NK-92 (cell line): ENCODE measurements around the gene GNAQ.
"Not testable (repeated sequence)": the region's sequence is repeated elsewhere in the genome, so short reads cannot be mapped to it uniquely, and the experiment has no call there.

Experiments
- DNase-seq: peaks from one replicate; lab custom pipeline; 2025; ENCODE audit not compliant: unreplicated experiment; lab: John Stamatoyannopoulos, UW

The GNAQ gene

GRCh38 chr9:78031444-78031892 is at the start of gene GNAQ:
TSS of gene GNAQ (minus strand) at chr9:78031811. CDS start at chr9:78031235, 576 bp downstream.
- DNase-seq = no peak

- no peak for DNase-seq
Observed at GRCh38 chr9:78074385-78075291, 43.0 kb upstream of the GNAQ start.

GRCh38 chr9:78073722-78074121 is 42.1 kb upstream of the GNAQ start:
- no peak for DNase-seq

GRCh38 chr9:78072586-78073199 is 41.1 kb upstream of the GNAQ start:
- no peak for DNase-seq

GRCh38 chr9:78070521-78070920 is 38.9 kb upstream of the GNAQ start:
- DNase-seq = no peak

- no peak for DNase-seq
Observed at GRCh38 chr9:78064075-78064474, 32.5 kb upstream of the GNAQ start.

- DNase-seq = no peak
Observed at GRCh38 chr9:78062710-78063109, 31.1 kb upstream of the GNAQ start.

- not testable (repeated sequence) for DNase-seq
Observed at GRCh38 chr9:78054218-78054617, 22.6 kb upstream of the GNAQ start.

GRCh38 chr9:78053627-78054026 is 22.0 kb upstream of the GNAQ start:
- DNase-seq = no peak

- no peak for DNase-seq
Observed at GRCh38 chr9:78050421-78050820, 18.8 kb upstream of the GNAQ start.

- no peak for DNase-seq
Observed at GRCh38 chr9:78049484-78049883, 17.9 kb upstream of the GNAQ start.

- no peak for DNase-seq
Observed at GRCh38 chr9:78047106-78047505, 15.5 kb upstream of the GNAQ start.

- DNase-seq = no peak
Observed at GRCh38 chr9:78046112-78046511, 14.5 kb upstream of the GNAQ start.

GRCh38 chr9:78044886-78045285 is 13.3 kb upstream of the GNAQ start:
- DNase-seq = no peak

- no peak for DNase-seq
Observed at GRCh38 chr9:78044189-78044588, 12.6 kb upstream of the GNAQ start.

GRCh38 chr9:78041971-78042370 is 10.4 kb upstream of the GNAQ start:
- no peak for DNase-seq

- DNase-seq = no peak
Observed at GRCh38 chr9:78040726-78041125, 9.1 kb upstream of the GNAQ start.

GRCh38 chr9:78038620-78039300 is 7.1 kb upstream of the GNAQ start:
- no peak for DNase-seq

GRCh38 chr9:78035383-78035993 is 3.9 kb upstream of the GNAQ start:
- no peak for DNase-seq

GRCh38 chr9:78033870-78034269 is 2.3 kb upstream of the GNAQ start:
- no peak for DNase-seq

- DNase-seq = no peak
Observed at GRCh38 chr9:78032730-78033457, 1.3 kb upstream of the GNAQ start.
